HepG2 (cell line): ENCODE data around the gene ACACB. TPM values are rescaled to one million over a fixed set of nuclear protein-coding genes. Genes with fewer than 3 reads are reported as not detected.

Experiments used
- ATAC-seq: fragments of 200-7000 bp; cut with Tn5 transposase; 3 replicates; pipeline ENCODE4 v1.9.1; 2020; ENCODE audit warnings: mild to moderate bottlenecking, moderate library complexity
- BruUV-seq: library from RNA; stranded (reverse); fragments of 400-500 nt; replicated peaks from 2 replicates; lab custom pipeline; 2021; lab: Mats Ljungman, UMichigan
- CTCF ChIA-PET: fragments of 300-600 bp; formaldehyde crosslinking; extraction: SDS; loops from one replicate; lab custom pipeline; 2021; ENCODE audit warnings: low total read pairs, inconsistent platforms, low intra/inter-chr PET ratio; lab: Yijun Ruan, JAX
- POLR2A ChIA-PET: fragments of 350-600 bp; sonication (Branson Sonifier 250); formaldehyde crosslinking; loops from one replicate; lab custom pipeline; 2020; ENCODE audit warnings: antibody characterized with exemption, inconsistent platforms; lab: Yijun Ruan, JAX
- DNase-seq: peaks from one replicate; pipeline ENCODE4 v3.0.0-alpha.2; 2015; ENCODE audit warnings: low spot score
- FAIRE-seq: peaks from 3 replicates; lab custom pipeline; 2011; peaks lifted over from hg19 to GRCh38; lab: Jason Lieb, UNC
- H2AFZ ChIP-seq: one replicate; pipeline ENCODE4 v1.6.1; 2011; ENCODE audit warnings: low read length, inconsistent platforms
- H3K27ac ChIP-seq: fragments of 300-600 bp; 3 replicates; pipeline ENCODE4 v1.8.0; 2011; ENCODE audit warnings: mixed run types, mild to moderate bottlenecking, mixed read lengths, low read length, inconsistent platforms; ENCODE audit not compliant: insufficient read depth; ENCODE audit errors: extremely low read length
- H3K27me3 ChIP-seq, 2 experiments: fragments of 200-600 bp in 1 of 2; 2 replicates in 1 of 2; 3 replicates in 1 of 2; pipeline versions ENCODE4 v1.6.0 to v1.8.0; 2011; ENCODE audit warnings: low read length in 2 of 2, mild to moderate bottlenecking in 2 of 2, moderate library complexity in 2 of 2, inconsistent platforms in 1 of 2; ENCODE audit not compliant: insufficient read depth in 2 of 2, control insufficient read depth in 1 of 2
- H3K36me3 ChIP-seq, 2 experiments: fragments of 200-600 bp in 1 of 2; replicated peaks in 1 of 2; 2 replicates in 1 of 2; 3 replicates in 1 of 2; pipeline versions ENCODE4 v1.5.1 to v1.8.0; 2011; ENCODE audit warnings: low read length in 2 of 2, inconsistent platforms in 1 of 2; ENCODE audit not compliant: insufficient read depth in 2 of 2, control insufficient read depth in 1 of 2
- H3K4me1 ChIP-seq: 2 replicates; pipeline ENCODE4 v1.5.1; 2012; ENCODE audit warnings: low read length, inconsistent platforms; ENCODE audit not compliant: insufficient read depth
- H3K4me2 ChIP-seq: 2 replicates; pipeline ENCODE4 v1.6.0; 2011; ENCODE audit warnings: low read depth, low read length, inconsistent platforms
- H3K4me3 ChIP-seq, 3 experiments: fragments of 200-600 bp in 1 of 3; sonication (generic), shearing (Covaris generic) in 1 of 3; replicated peaks in 1 of 3; 2 replicates each; pipeline ENCODE4 v1.5.1; 2011 to 2016; ENCODE audit warnings: low read length in 3 of 3, inconsistent platforms in 2 of 3, low read depth in 2 of 3, mild to moderate bottlenecking in 2 of 3, control low read depth in 1 of 3, mixed read lengths in 1 of 3; ENCODE audit not compliant: insufficient read depth in 1 of 3
- H3K79me2 ChIP-seq: one replicate; pipeline ENCODE4 v1.6.1; 2011; ENCODE audit warnings: low read length, inconsistent platforms; ENCODE audit not compliant: insufficient read depth
- H3K9ac ChIP-seq: 2 replicates; pipeline ENCODE4 v1.6.0; 2011; ENCODE audit warnings: mild to moderate bottlenecking, low read depth, low read length, inconsistent platforms; ENCODE audit not compliant: insufficient read depth
- H3K9me3 ChIP-seq: 2 replicates; pipeline ENCODE4 v1.5.1; 2012; ENCODE audit warnings: mild to moderate bottlenecking, low read length
- H4K20me1 ChIP-seq: 2 replicates; pipeline ENCODE4 v1.6.0; 2011; ENCODE audit warnings: inconsistent platforms, mild to moderate bottlenecking, low read length, moderate library complexity; ENCODE audit not compliant: insufficient read depth
- CHCHD3 ChIP-seq: sonication (generic); formaldehyde crosslinking; IDR thresholded peaks from 2 replicates; pipeline ENCODE4 v1.8.0; 2022; ENCODE audit warnings: mild to moderate bottlenecking, missing genetic modification reagents, moderate library complexity
- CTCF ChIP-seq: sonication (generic); formaldehyde crosslinking; IDR thresholded peaks from 2 replicates; pipeline ENCODE4 v1.5.0; 2020; ENCODE audit warnings: mild to moderate bottlenecking, missing genetic modification reagents, moderate library complexity
- NCOR1 ChIP-seq: fragments of 200-600 bp; sonication (generic); IDR thresholded peaks from 2 replicates; pipeline ENCODE4 v1.7.0; 2017; ENCODE audit warnings: antibody characterized with exemption, low read length, borderline replicate concordance
- POLR2G ChIP-seq: fragments of 200-400 bp; formaldehyde crosslinking; IDR thresholded peaks from 2 replicates; pipeline ENCODE4 v1.6.1; 2018; ENCODE audit warnings: mild to moderate bottlenecking, low read depth, low read length, moderate library complexity
- RAD51 ChIP-seq: fragments of 450-650 bp; IDR thresholded peaks from 2 replicates; pipeline ENCODE4 v1.6.1; 2016; ENCODE audit warnings: borderline replicate concordance
- SCMH1 ChIP-seq: sonication (generic); formaldehyde crosslinking; IDR thresholded peaks from 2 replicates; pipeline ENCODE4 v1.9.0; 2021; ENCODE audit warnings: missing genetic modification reagents, mild to moderate bottlenecking, borderline replicate concordance
- THYN1 ChIP-seq: sonication (generic); formaldehyde crosslinking; IDR thresholded peaks from 2 replicates; pipeline ENCODE4 v1.8.1; 2023; ENCODE audit warnings: low read depth, mild to moderate bottlenecking, moderate library complexity, missing genetic modification reagents, borderline replicate concordance
- ZNF205 ChIP-seq: IDR thresholded peaks from 2 replicates; pipeline ENCODE4 v1.6.1; 2018; ENCODE audit warnings: missing biosample characterization, missing genetic modification reagents
- ZNF446 ChIP-seq: sonication (generic); formaldehyde crosslinking; IDR thresholded peaks from 2 replicates; pipeline ENCODE4 v1.5.0; 2020; ENCODE audit warnings: mild to moderate bottlenecking, missing genetic modification reagents
- WGBS: methylation state at CpG from one replicate; pipeline ENCODE4 v1.1.6; 2017; ENCODE audit warnings: low lambda C conversion rate; 5-methylcytosine and 5-hydroxymethylcytosine counted together
- in situ Hi-C: cut with HindIII; loops from 2 replicates; pipeline ENCODE4 v1.10.0; 2017; ENCODE audit warnings: low pct_unique_long_range_greater_than_20kb; ENCODE audit not compliant: extremely low pct_ligation_motif_present
- intact Hi-C: fragments of 100-400 bp; cut with micrococcal nuclease; formaldehyde crosslinking; loops from one replicate; pipeline ENCODE4 v1.10.0; 2022; ENCODE audit not compliant: unreplicated experiment
- polyA plus RNA-seq, 8 experiments: library from polyadenylated mRNA; depleted of rRNA in 3 of 8; stranded (reverse) in 7 of 8; unstranded in 1 of 8; fragments of >200 nt; fragmentation: Illumina TruSeq in 4 of 8; extraction: Trizol in 4 of 8; gene quantifications; 2 replicates each; pipeline versions ENCODE4 v1.2.1 to v1.2.3, GENCODE V29; 2011 to 2016; ENCODE audit warnings: low read depth in 4 of 8, missing spikeins in 1 of 8, mixed read lengths in 1 of 8; ENCODE audit not compliant: insufficient read depth in 1 of 8
- total RNA-seq, 5 experiments: library from RNA; depleted of rRNA; stranded (reverse); fragments of >200 nt; fragmentation: Illumina TruSeq; extraction: Trizol; gene quantifications; 2 replicates each; pipeline ENCODE4 v1.2.3, GENCODE V29; 2016; ENCODE audit warnings: low read depth in 1 of 5

ACACB gene
- total and polyA plus RNA-seq, 2 of the 13 experiments (the other 11 are each of a cell fraction or from before 2014, with no cell fraction given) = 6.2 to 8.6 TPM

GRCh38 chr12:109203480-109203879, 87.1 kb downstream of the ACACB start:
- ChIA-PET CTCF (no interaction called here), POLR2A (no interaction called here)
- BruUV-seq = no TSS peak
- Histone ChIP-seq H3K4me1 (peaks cover 13% of the 10 kb centered on the region), H4K20me1 (no peaks in the 10 kb centered on the region), H3K27me3 (no peaks in the 10 kb centered on the region), H3K4me2 (no peak overlapping the region), H3K79me2 (no peaks in the 10 kb centered on the region), H3K9me3 (no peaks in the 10 kb centered on the region), H3K4me3 (no peak overlapping the region), H3K27ac (no peak overlapping the region), H3K9ac (no peak overlapping the region), H2AFZ (no peak overlapping the region), H3K36me3 (peaks cover 2 to 27% of the 10 kb centered on the region in 2 experiments; a peak in 3 of 5 replicates)
- no peak for ATAC-seq
- intact Hi-C loops = no loop called here
- FAIRE-seq = no peak
- DNase-seq = no peak
- in situ Hi-C loops = no loop called here
- WGBS = 86% methylated on average over 8 of the region's 8 CpGs
- TF ChIP-seq POLR2G (no peak), RAD51 (no peak), CHCHD3 (CRISPR knock-in tag) (no peak), CTCF (CRISPR knock-in tag) (peak; percentile 20; the same call in 1 of the 2 replicates), NCOR1 (no peak), SCMH1 (CRISPR knock-in tag) (no peak), ZNF205 (CRISPR knock-in tag) (0 out of 2 replicates have a peak, but pooled peaks have one; percentile 61)

GRCh38 chr12:109209082-109209481, 92.7 kb downstream of the ACACB start:
- Histone ChIP-seq H3K4me2 (no peak overlapping the region), H3K79me2 (no peaks in the 10 kb centered on the region), H3K4me1 (no peaks in the 10 kb centered on the region), H3K27me3 (no peaks in the 10 kb centered on the region)
- in situ Hi-C loops = no loop called here
- no peak for ATAC-seq
- no peak for TF ChIP-seq ZNF446 (CRISPR knock-in tag)
- no peak for TF ChIP-seq THYN1
- TF ChIP-seq, all 625 proteins: peak for 0
- Histone ChIP-seq H4K20me1 (no peaks in the 10 kb centered on the region), H2AFZ (no peak overlapping the region), H3K36me3 (peaks cover 3 to 8% of the 10 kb centered on the region in 2 experiments; a peak in 4 of 5 replicates), H3K27ac (no peak overlapping the region), H3K9me3 (no peaks in the 10 kb centered on the region), H3K9ac (no peak overlapping the region), H3K4me3 (no peak overlapping the region)
- FAIRE-seq = no peak
- intact Hi-C loops = no loop called here
- 94% methylated on average over 3 of the region's 14 CpGs for WGBS
- DNase-seq = no peak
- POLR2A ChIA-PET = no interaction called here
- no TSS peak for BruUV-seq
- CTCF ChIA-PET = no interaction called here
